KMS-11 (cell line): Measurements from ENCODE around the gene CCDC93.

ENCODE experiments used
- H2AFZ ChIP-seq: fragments of 200-600 bp; sonication (generic); 2 replicates; pipeline ENCODE4 v1.6.1; 2016; ENCODE audit warnings: antibody characterized with exemption, mixed run types, low read depth
- H3K27ac ChIP-seq: fragments of 200-600 bp; sonication (generic); 2 replicates; pipeline ENCODE4 v1.6.1; 2016; ENCODE audit warnings: mild to moderate bottlenecking, mixed run types
- H3K27me3 ChIP-seq: fragments of 200-600 bp; sonication (generic); 2 replicates; pipeline ENCODE4 v1.6.1; 2017; ENCODE audit warnings: mild to moderate bottlenecking, low read depth, mixed run types, moderate library complexity; ENCODE audit not compliant: insufficient read depth
- H3K36me3 ChIP-seq: fragments of 200-600 bp; sonication (generic); 2 replicates; pipeline ENCODE4 v1.6.1; 2017; ENCODE audit warnings: mild to moderate bottlenecking, mixed run types; ENCODE audit not compliant: insufficient read depth
- H3K4me1 ChIP-seq: fragments of 200-600 bp; sonication (generic); 2 replicates; pipeline ENCODE4 v1.6.1; 2016; ENCODE audit warnings: mild to moderate bottlenecking, low read depth, mixed run types; ENCODE audit not compliant: poor library complexity, severe bottlenecking
- H3K4me2 ChIP-seq: fragments of 200-600 bp; sonication (generic); 2 replicates; pipeline ENCODE4 v1.7.0; 2016; ENCODE audit warnings: mild to moderate bottlenecking, mixed run types
- H3K4me3 ChIP-seq: fragments of 200-600 bp; sonication (generic); IDR thresholded peaks from 2 replicates; pipeline ENCODE4 v1.6.1; 2017; ENCODE audit warnings: low read depth, low read length, mixed read lengths; ENCODE audit not compliant: insufficient read depth
- H3K79me2 ChIP-seq: fragments of 200-600 bp; sonication (generic); 2 replicates; pipeline ENCODE4 v1.6.1; 2016; ENCODE audit warnings: low read depth, mixed run types; ENCODE audit not compliant: insufficient read depth
- H3K9ac ChIP-seq: fragments of 200-600 bp; sonication (generic); 2 replicates; pipeline ENCODE4 v1.6.1; 2016; ENCODE audit warnings: mild to moderate bottlenecking, mixed run types
- H4K20me1 ChIP-seq: fragments of 200-600 bp; sonication (generic); 2 replicates; pipeline ENCODE4 v1.6.1; 2016; ENCODE audit warnings: mild to moderate bottlenecking, mixed run types; ENCODE audit not compliant: insufficient read depth
- TF ChIP-seq, protein P1 (sequence below): fragments of 200-600 bp; sonication (generic); conservative IDR thresholded peaks from 2 replicates; pipeline ENCODE4 v1.6.1; 2017; ENCODE audit warnings: low read depth, mild to moderate bottlenecking, antibody characterized with exemption, low read length, moderate library complexity, mixed read lengths

Gene CCDC93

GRCh38 chr2:117888897-117889296 is 125.0 kb downstream of the CCDC93 start:
- H3K4me3 ChIP-seq, result no peak overlapping the region
- H3K27ac ChIP-seq, result no peak overlapping the region
- TF ChIP-seq, protein P1, sequence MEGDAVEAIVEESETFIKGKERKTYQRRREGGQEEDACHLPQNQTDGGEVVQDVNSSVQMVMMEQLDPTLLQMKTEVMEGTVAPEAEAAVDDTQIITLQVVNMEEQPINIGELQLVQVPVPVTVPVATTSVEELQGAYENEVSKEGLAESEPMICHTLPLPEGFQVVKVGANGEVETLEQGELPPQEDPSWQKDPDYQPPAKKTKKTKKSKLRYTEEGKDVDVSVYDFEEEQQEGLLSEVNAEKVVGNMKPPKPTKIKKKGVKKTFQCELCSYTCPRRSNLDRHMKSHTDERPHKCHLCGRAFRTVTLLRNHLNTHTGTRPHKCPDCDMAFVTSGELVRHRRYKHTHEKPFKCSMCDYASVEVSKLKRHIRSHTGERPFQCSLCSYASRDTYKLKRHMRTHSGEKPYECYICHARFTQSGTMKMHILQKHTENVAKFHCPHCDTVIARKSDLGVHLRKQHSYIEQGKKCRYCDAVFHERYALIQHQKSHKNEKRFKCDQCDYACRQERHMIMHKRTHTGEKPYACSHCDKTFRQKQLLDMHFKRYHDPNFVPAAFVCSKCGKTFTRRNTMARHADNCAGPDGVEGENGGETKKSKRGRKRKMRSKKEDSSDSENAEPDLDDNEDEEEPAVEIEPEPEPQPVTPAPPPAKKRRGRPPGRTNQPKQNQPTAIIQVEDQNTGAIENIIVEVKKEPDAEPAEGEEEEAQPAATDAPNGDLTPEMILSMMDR, result no peak
- H3K9ac ChIP-seq, result no peak overlapping the region
- no peak overlapping the region for H3K4me2 ChIP-seq
- H3K36me3 ChIP-seq, result no peaks in the 10 kb centered on the region
- H3K79me2 ChIP-seq, result no peaks in the 10 kb centered on the region
- no peak overlapping the region for H2AFZ ChIP-seq
- no peaks in the 10 kb centered on the region for H3K27me3 ChIP-seq
- H4K20me1 ChIP-seq, result no peaks in the 10 kb centered on the region
- no peaks in the 10 kb centered on the region for H3K4me1 ChIP-seq

GRCh38 chr2:117885308-117885707 is 128.6 kb downstream of the CCDC93 start:
- H3K27me3 ChIP-seq, result no peaks in the 10 kb centered on the region
- H3K4me1 ChIP-seq, result no peaks in the 10 kb centered on the region
- no peak overlapping the region for H3K4me2 ChIP-seq
- TF ChIP-seq, protein P1, result no peak
- no peaks in the 10 kb centered on the region for H3K36me3 ChIP-seq
- no peak overlapping the region for H3K27ac ChIP-seq
- H3K79me2 ChIP-seq, result no peaks in the 10 kb centered on the region
- H2AFZ ChIP-seq, result no peak overlapping the region
- no peaks in the 10 kb centered on the region for H4K20me1 ChIP-seq
- H3K9ac ChIP-seq, result no peak overlapping the region
- no peak overlapping the region for H3K4me3 ChIP-seq

DNA sequence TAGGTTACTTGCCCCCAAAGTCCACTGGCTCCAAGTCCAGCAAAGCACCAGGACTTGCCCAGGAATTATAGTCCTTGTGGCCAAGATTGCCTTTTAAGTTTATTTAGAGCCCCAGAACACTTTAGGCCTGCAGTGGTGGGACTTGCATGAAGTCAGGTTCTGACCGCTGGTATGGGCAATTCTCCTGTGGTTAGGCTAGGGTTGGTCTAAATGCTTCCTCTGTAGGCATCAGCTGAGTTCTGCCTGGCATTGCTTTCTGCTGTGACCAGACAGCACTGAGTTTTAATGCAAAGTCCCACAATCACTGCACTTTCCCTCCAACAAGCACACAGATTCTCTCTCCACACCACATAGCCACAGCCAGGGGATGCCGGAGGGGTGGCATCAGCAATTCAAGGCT is 134.9 kb downstream of the CCDC93 start:
- Histone ChIP-seq H3K36me3 (no peaks in the 10 kb centered on the region), H3K27me3 (no peaks in the 10 kb centered on the region), H3K27ac (no peak overlapping the region), H3K4me3 (no peak overlapping the region), H2AFZ (no peak overlapping the region), H4K20me1 (no peaks in the 10 kb centered on the region), H3K9ac (no peak overlapping the region), H3K79me2 (no peaks in the 10 kb centered on the region), H3K4me1 (no peaks in the 10 kb centered on the region), H3K4me2 (no peak overlapping the region)
- TF ChIP-seq, protein P1, result no peak

DNA sequence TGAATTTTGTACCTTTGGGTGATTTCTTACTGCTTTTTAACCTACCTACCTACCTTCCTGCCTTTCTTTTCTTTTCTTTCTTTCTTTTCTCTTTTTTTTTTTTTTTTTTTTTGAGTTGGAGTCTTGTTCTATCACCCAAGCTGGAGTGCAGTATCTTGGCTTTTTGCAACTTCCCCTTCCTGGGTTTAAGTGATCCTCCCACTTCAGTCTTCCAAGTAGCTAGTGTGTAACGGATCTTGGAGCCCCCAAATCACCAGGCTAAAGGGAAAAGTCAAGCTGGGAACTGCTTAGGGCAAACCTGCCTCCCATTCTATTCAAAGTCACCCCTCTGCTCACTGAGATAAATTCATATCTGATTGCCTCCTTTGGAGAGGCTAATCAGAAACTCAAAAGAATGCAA is 138.1 kb downstream of the CCDC93 start:
- TF ChIP-seq, protein P1, result no peak
- H3K79me2 ChIP-seq, result no peaks in the 10 kb centered on the region
- H3K27ac ChIP-seq, result no peak overlapping the region

More for the DNA sequence above, 138.1 kb downstream of the CCDC93 start:
- H3K4me3 ChIP-seq, result no peak overlapping the region
- H3K4me1 ChIP-seq, result no peaks in the 10 kb centered on the region
- no peak overlapping the region for H3K9ac ChIP-seq
- no peak overlapping the region for H3K4me2 ChIP-seq
- no peaks in the 10 kb centered on the region for H4K20me1 ChIP-seq
- H2AFZ ChIP-seq, result no peak overlapping the region
- H3K27me3 ChIP-seq, result no peaks in the 10 kb centered on the region
- H3K36me3 ChIP-seq, result no peaks in the 10 kb centered on the region
